Measurements from ENCODE around the gene PHYH. TPM values are rescaled to one million over a fixed set of nuclear protein-coding genes. Genes with fewer than 3 reads are reported as not detected.

PHYH gene
- total and polyA plus RNA-seq, 4 donors = 45.4 to 139 (median 86.8) TPM

GRCh38 chr10:13347500-13348156, 47.8 kb upstream of the PHYH start:
- under 1% methylated on average over 106 of the region's 109 CpGs for WGBS
- Histone ChIP-seq H3K4me1 (ENCODE audit: control insufficient read depth in 4 of 4, insufficient read depth in 4 of 4, low read length in 3 of 4) (peaks cover 3 to 32% (median 18%) of the 10 kb centered on the region in 4 donors), H3K27ac (ENCODE audit: low read depth in 1 of 2, low read length in 2 of 2) (peak overlapping the region; percentile 88 to 89), H3K9ac (ENCODE audit: low read depth in 1 of 2, low read length in 2 of 2) (peak overlapping the region in 1 of 2 donors; percentile 43), H3K4me3 (ENCODE audit: low read depth in 1 of 3, low read length in 3 of 3) (peak overlapping the region in 2 of 3 donors; percentile 44 to 93), H3K36me3 (ENCODE audit: control insufficient read depth in 4 of 4, insufficient read depth in 3 of 4, low read depth in 1 of 4, low read length in 3 of 4) (peaks cover 0 to 4% (median 0%) of the 10 kb centered on the region in 4 donors), H3K27me3 (ENCODE audit: control insufficient read depth in 4 of 4, insufficient read depth in 4 of 4, low read length in 3 of 4) (no peaks in the 10 kb centered on the region), H3K9me3 (ENCODE audit: control insufficient read depth in 4 of 4, low read length in 3 of 4) (no peaks in the 10 kb centered on the region)
- TF ChIP-seq ZBTB33 (IDR thresholded peaks at IDR 0.05) = no peak
- no peak for TF ChIP-seq SP1 (IDR thresholded peaks at IDR 0.05)
- DNase-seq (ENCODE audit: low spot score) = peak; percentile 77

GRCh38 chr10:13347043-13347499, 47.2 kb upstream of the PHYH start:
- Histone ChIP-seq H3K36me3 (ENCODE audit: control insufficient read depth in 4 of 4, insufficient read depth in 3 of 4, low read depth in 1 of 4, low read length in 3 of 4) (peaks cover 0 to 4% (median 0%) of the 10 kb centered on the region in 4 donors), H3K4me1 (ENCODE audit: control insufficient read depth in 4 of 4, insufficient read depth in 4 of 4, low read length in 3 of 4) (peaks cover 3 to 32% (median 18%) of the 10 kb centered on the region in 4 donors), H3K4me3 (ENCODE audit: low read depth in 1 of 3, low read length in 3 of 3) (peak overlapping the region; percentile 44 to 93 (median 60)), H3K27me3 (ENCODE audit: control insufficient read depth in 4 of 4, insufficient read depth in 4 of 4, low read length in 3 of 4) (no peaks in the 10 kb centered on the region), H3K9ac (ENCODE audit: low read depth in 1 of 2, low read length in 2 of 2) (peak overlapping the region; percentile 43 to 87), H3K9me3 (ENCODE audit: control insufficient read depth in 4 of 4, low read length in 3 of 4) (no peaks in the 10 kb centered on the region), H3K27ac (ENCODE audit: low read depth in 1 of 2, low read length in 2 of 2) (peak overlapping the region; percentile 88)
- DNase-seq (ENCODE audit: low spot score) = peak; percentile 49
- WGBS = under 1% methylated on average over 47 of the region's 47 CpGs
- no peak for TF ChIP-seq RXRA (IDR thresholded peaks at IDR 0.05)
- TF ChIP-seq FOXA1 (IDR thresholded peaks at IDR 0.05) = no peak
- no peak for TF ChIP-seq FOXA2 (IDR thresholded peaks at IDR 0.05)
- TF ChIP-seq YY1 (IDR thresholded peaks at IDR 0.05) = no peak
- no peak for TF ChIP-seq MAX (IDR thresholded peaks at IDR 0.05)
- no peak for TF ChIP-seq JUND (IDR thresholded peaks at IDR 0.05)
- TF ChIP-seq HNF4A (conservative IDR thresholded peaks at IDR 0.05) = no peak
- TF ChIP-seq SP1 (IDR thresholded peaks at IDR 0.05) = no peak
- TF ChIP-seq ZBTB33 (IDR thresholded peaks at IDR 0.05) = no peak
- no peak for TF ChIP-seq REST (IDR thresholded peaks at IDR 0.05)
- no peak for TF ChIP-seq GABPA (IDR thresholded peaks at IDR 0.05 in 1 of 2, conservative IDR thresholded peaks at IDR 0.05 in 1 of 2)
- no peak for TF ChIP-seq HNF4G (IDR thresholded peaks at IDR 0.05)
- no peak for TF ChIP-seq CTCF (IDR thresholded peaks at IDR 0.05; ENCODE audit: low read depth, low read length, missing input control)
- no peak for TF ChIP-seq EGR1 (IDR thresholded peaks at IDR 0.05; ENCODE audit: low read depth in 2 of 2)
- no peak for TF ChIP-seq NR2F2 (IDR thresholded peaks at IDR 0.05)
- no peak for TF ChIP-seq ATF3 (IDR thresholded peaks at IDR 0.05)
- no peak for TF ChIP-seq RAD21 (IDR thresholded peaks at IDR 0.05)
- TF ChIP-seq TAF1 (conservative IDR thresholded peaks at IDR 0.05) = no peak

Data from liver (tissue), 9 donors.